ENCODE results near the gene ZDHHC13. TPM values are rescaled to one million over a fixed set of nuclear protein-coding genes. Genes with fewer than 3 reads are reported as not detected.

Gene ZDHHC13
- total and polyA plus RNA-seq, 2 of the 4 experiments (the other 2 are of a cell fraction): 7.2 to 15.1 TPM

GRCh38 chr11:19164881-19165280 lies 47.9 kb downstream of the ZDHHC13 start:
- H2AFZ ChIP-seq (replicated peaks; ENCODE audit: low read length, poor library complexity): no peak overlapping the region
- H2AK9ac ChIP-seq (replicated peaks; ENCODE audit: low read depth, low read length, poor library complexity): no peak overlapping the region
- DNase-seq: no peak
- in situ Hi-C loops (cut with MboI; ENCODE audit: low sequenced_read_pairs) (no loop called here), dilution Hi-C loops (cut with HindIII; ENCODE audit: low sequenced_read_pairs, unreplicated experiment) (no loop called here), intact Hi-C loops (cut with micrococcal nuclease) (no loop called here)
- H4K20me1 ChIP-seq (ENCODE audit: insufficient read depth, low read length): no peaks in the 10 kb centered on the region
- H3K79me1 ChIP-seq (ENCODE audit: low read depth in 1 of 2, low read length in 2 of 2): no peaks in the 10 kb centered on the region; a peak in 1 of 4 replicates
- no TSS peak for BruUV-seq (replicated peaks)
- H3K4me2 ChIP-seq (ENCODE audit: low read depth, low read length): no peak overlapping the region
- no peak overlapping the region for H3K4me3 ChIP-seq (ENCODE audit: insufficient read depth, low read depth, low read length)
- TF ChIP-seq SMC3 (IDR thresholded peaks at IDR 0.05; ENCODE audit: low read depth, low read length): no peak
- no peak overlapping the region for H4K8ac ChIP-seq (ENCODE audit: low read depth in 2 of 2, low read length in 2 of 2)
- H4K5ac ChIP-seq (ENCODE audit: low read depth, low read length): no peak overlapping the region
- no peak overlapping the region for H3K23ac ChIP-seq (ENCODE audit: low read depth, low read length)
- no peak overlapping the region for H2BK15ac ChIP-seq (ENCODE audit: low read depth, low read length)
- ChIA-PET CTCF (no interaction called here), POLR2A (ENCODE audit: unreplicated experiment) (no interaction called here)
- H3K56ac ChIP-seq (ENCODE audit: extremely low read depth, insufficient read depth, low read length): no peak overlapping the region
- H3K14ac ChIP-seq (replicated peaks; ENCODE audit: low read depth, low read length): no peak overlapping the region
- WGBS, 2 experiments (ENCODE audit: extremely low coverage in 2 of 2, insufficient read length in 1 of 2): no CpG with 5 or more reads among the region's 2 CpGs
- H3K27me3 ChIP-seq (ENCODE audit: control insufficient read depth, insufficient read depth, low read length): no peaks in the 10 kb centered on the region
- H2BK20ac ChIP-seq (ENCODE audit: low read depth, low read length): no peak overlapping the region
- H3K9ac ChIP-seq (ENCODE audit: low read depth, low read length): no peak overlapping the region
- H3K18ac ChIP-seq (ENCODE audit: low read depth, low read length): no peak overlapping the region
- H3K4ac ChIP-seq (ENCODE audit: low read depth, low read length): no peak overlapping the region
- H3K4me1 ChIP-seq (ENCODE audit: control insufficient read depth, insufficient read depth, low read length): 0 out of 2 replicates have a peak, but pooled peaks cover 1% of the 10 kb centered on the region
- no peak overlapping the region for H2AK5ac ChIP-seq (ENCODE audit: low read depth, low read length)
- H3K36me3 ChIP-seq (ENCODE audit: control insufficient read depth, insufficient read depth, low read length): peaks cover 6% of the 10 kb centered on the region
- H2BK5ac ChIP-seq (ENCODE audit: low read depth, low read length, poor library complexity, severe bottlenecking): no peak overlapping the region
- no peak overlapping the region for H4K91ac ChIP-seq (ENCODE audit: insufficient read depth, low read depth, low read length)
- H3K9me1 ChIP-seq (ENCODE audit: insufficient read depth, low read length): no peaks in the 10 kb centered on the region
- no peaks in the 10 kb centered on the region for H3K9me3 ChIP-seq (ENCODE audit: control insufficient read depth, insufficient read depth, low read length)
- no peak for ATAC-seq (ENCODE audit: low read depth)
- H3K27ac ChIP-seq (ENCODE audit: insufficient read depth, low read length): no peak overlapping the region
- H2BK120ac ChIP-seq (ENCODE audit: low read depth, low read length): no peak overlapping the region
